GM18907 (cell line): ENCODE data around the gene RELN.
"Not testable (repeated sequence)": the region's sequence is repeated elsewhere in the genome, so short reads cannot be mapped to it uniquely, and the experiment has no call there.

Experiments used
- ATAC-seq: cut with Tn5 transposase; IDR thresholded peaks from one replicate; pipeline ENCODE4 v1.9.1; 2021; ENCODE audit warnings: mild to moderate bottlenecking, moderate library complexity; ENCODE audit not compliant: unreplicated experiment

RELN gene

DNA sequence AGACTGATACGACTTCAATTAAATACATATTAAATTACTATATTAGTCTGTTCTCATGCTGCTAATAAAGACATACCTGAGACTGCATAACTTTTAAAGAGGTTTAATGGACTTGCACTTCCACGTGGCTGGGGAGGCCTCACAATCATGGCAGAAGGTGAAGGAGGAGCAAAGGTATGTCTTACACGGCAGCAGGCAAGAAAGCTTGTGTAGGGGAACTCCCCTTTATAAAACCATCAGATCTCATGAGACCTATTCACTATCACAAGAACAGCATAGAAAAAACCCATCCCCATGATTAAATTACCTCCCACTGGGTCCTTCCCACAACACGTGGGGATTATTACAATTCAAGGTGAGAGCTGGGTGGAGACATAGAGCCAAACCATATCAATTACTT lies 92.6 kb downstream of the RELN start:
- not testable (repeated sequence) for ATAC-seq

DNA sequence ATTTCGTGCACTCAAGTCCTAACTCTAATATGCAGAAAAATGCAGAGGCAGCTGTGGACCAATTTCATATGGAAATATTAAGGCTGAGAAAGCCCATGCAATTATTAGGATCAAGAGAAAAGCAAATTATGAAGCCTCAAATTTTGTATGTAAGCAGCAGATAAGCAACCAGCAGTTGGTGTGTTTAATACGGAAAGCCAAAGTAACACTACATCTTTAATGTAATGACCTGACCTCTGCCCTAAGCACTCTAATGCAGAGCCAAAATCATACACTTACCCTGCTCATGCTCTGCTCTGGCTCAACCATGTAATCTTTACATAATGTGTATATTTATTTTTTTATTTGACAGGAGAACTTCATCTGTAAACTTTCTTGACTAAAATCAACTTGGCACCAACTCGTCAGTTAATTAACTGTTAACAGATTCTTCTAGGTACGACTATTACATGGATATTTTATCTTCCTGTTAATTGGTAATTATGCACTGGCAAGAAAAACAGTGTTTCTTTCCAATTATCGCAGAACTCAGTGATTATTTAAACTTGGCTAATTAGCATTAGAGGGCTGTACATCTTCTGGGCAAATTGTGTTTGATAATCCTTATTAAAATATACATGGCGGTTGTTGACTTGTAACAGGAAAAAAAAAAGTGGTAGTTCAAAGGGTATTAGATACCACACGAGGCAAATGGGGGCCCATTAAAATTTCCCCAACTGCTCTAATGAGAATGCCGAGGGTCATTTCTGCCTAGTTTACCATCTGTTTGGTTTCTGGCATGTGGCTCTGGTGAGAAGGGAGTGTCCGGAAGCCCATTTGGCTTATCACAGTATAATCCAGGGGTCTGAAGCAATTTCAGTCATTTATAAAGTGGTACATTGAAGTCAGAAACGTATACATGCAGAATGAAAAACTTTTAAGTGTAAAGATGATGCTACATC lies 94.5 kb downstream of the RELN start:
- no peak for ATAC-seq

DNA sequence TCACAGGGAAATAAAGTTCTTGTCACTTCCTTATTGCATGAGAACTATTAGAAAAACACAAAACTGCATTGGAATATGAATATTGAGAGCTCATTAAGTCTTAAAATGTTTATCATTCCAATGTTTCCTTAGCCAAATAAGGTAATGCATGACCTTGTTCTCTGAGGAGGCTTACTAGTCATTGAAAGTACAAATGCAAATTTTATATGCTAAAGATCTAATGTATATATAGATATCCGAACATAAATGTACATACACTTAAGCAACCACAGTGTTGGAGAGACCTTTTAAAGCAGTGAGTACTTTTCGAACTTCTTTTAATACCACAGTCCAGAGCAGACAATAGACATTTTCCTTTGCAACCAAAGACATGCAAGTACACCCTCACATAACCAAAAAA lies 96.1 kb downstream of the RELN start:
- ATAC-seq = no peak

DNA sequence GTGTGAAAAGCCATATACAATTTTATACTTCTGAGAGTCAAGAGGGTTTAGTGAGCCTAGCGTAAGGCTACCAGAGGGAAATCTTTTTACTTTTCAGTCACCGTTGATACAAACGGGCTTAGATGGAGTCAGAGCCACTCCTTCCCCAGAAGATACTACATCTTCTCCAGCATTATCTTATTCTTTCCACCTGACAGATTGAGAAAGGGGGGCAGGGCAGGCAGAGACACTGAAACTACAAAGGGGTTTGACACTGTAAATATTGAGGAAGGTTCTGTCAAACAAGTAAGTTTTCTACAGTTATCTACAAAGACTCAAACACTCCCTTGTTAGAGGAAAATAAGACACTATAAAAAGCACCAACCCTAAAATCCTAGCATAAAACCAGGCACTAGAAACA lies 100.0 kb downstream of the RELN start:
- ATAC-seq = no peak

DNA sequence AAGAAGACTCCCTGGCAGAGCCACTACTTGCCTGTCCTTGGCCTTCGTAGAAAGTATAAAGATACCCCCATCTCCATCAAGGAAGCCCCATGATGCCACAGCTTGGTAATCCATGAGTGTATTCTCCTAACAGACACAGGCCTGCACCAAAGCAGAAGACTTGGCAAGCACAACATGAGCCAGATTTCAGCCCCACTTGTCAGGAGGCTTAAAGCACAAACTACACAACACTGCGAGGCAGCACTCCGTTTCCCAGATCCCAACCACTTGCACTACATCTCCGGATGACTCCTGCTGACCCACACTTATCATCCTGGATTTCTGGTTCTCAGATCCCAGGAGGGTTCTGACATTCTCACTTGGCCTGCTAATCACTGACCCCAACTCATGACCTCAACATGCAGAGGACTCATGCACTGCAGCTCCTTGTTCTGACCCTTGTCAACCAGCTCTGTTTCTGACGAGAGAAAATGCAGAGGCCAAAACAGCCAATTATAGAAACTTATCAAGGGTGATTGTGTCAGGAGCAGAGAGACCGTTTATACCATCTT lies 100.8 kb downstream of the RELN start:
- no peak for ATAC-seq

DNA sequence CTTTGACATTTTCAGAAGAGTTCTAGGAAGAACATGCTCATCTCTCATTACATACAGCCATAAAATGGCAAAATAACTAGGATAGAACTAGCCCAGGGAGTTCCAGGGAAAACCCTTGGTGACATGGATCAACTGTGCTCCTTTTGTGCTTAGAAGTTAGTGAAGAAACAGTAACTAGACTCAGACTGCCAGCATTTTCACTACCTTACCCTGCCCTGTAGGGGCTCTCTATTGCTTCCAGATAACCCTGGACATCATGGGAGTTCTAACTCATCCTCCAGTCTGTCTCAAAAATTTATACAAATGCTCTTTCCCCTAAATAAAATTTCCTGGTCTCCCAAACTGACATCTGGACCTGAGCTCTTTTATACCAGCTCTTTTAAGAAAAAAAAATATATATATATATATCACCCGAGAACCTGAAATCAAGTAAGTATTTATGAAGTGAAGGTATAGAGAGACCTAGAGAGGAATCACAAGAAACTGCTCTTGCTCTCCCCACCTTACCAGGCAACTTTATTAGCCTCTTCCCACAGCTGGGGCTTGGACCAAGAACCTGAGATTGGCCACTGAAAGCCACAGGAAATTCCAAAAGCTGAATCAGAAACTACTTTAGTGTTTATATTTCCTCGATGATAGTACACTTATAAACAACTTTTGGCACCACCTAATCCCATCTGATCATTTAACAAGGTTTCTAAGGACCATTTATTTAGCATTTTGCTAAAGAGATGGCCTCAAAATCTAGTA lies 101.4 kb downstream of the RELN start:
- no peak for ATAC-seq

DNA sequence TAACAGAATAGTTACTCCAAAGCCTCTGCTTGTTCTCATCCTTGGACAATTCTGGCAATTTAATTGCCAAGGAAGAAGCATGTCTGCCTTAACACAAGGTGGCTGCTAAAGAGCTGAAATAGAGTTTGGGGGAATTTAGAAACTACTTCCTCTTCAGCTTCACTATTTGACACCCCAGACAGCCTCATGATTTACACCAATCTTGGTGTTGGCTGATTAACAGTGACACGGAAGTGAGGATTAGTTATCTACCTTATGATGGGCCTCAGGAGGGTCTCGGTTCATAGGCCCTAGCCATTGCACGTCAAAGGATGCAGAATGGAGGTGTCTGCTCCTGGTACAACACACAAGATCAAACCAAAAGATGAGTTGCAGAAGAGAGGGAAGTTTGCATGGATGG lies 102.4 kb downstream of the RELN start:
- ATAC-seq = no peak

DNA sequence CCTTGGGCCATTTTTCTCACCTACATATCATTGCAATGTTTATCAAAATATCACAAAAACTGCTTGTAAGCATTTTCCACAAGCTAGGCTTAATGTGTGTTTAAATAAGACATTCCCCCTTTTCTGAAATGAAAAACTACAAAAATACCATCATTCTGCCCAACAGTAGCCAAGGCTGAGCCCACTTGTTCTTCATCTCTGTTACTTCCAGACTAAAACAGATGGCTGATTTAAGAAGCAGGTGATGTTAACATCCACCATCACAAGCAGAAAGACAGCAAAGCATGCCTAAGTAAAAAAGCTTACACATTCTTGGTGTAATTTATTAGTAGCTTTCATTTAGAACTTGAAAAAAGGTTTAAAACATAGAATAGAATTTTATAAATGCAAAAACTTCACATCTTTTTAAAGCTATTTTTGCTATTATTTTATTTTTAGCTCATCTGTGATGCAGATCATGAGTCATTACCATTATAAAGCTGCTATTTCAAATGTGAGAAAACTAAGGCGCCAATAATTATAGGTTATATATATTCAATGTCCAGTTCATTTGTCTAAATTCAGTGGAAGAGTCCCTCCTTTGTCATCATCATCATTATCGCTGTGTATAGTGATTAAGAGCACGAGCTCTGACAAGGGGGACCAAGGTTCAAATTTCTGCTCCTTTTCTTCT lies 109.4 kb downstream of the RELN start:
- ATAC-seq = no peak

DNA sequence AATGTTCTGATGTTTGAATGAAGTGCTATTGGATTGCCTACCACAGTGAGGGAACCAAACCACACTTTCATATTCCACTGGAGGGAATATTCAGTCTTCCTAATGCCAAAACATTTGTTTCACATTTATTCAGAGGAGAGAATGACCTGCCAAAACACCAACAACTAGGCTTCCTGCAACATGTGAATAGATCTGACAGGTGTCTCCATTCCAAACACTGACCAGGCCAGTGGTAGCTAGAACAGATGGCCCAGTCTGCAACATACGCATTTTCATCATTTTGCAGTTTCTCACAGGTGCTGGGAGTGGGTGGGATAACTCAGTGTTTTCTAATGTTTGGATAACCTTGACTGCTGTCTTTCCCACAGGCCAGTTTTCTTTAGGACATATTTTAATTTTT lies 110.0 kb downstream of the RELN start:
- no peak for ATAC-seq

DNA sequence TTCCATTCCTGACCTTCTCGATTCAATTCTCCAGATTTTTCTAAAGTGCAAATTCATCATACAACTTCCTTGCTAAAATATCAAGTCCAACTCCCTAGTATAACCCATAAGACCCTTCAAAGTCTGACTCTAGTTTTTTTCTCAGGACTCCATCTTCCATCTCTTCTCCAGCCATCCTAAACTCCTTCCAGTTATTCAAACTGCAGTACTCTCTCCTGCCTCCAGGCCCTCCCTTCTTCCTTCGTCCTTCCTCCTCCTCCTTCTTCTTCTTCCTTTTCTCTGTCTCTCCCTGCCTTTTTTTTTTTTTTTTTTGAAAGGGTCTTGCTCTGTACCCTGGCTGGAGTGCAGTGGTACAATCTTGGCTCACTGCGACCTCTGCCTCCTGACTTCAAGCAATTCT lies 111.9 kb downstream of the RELN start:
- no peak for ATAC-seq

DNA sequence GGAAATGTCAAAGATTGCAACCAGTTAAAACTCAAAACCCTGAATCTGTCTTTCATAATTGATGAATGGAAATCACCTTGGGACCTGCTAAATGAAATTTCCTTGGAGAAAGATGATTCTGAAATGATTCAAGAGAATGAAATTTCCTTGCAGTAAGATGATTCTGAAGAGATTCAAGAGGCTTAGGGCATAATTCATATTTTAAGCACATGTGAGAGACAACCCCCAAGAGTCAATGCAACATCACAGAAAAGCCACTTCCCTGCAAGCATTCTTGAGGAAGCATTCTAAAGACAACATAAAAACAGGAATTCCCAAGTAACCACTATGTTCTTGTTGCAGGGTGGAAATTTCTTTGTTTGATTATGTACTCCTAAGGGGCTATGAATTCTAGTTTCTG lies 113.7 kb downstream of the RELN start:
- no peak for ATAC-seq

DNA sequence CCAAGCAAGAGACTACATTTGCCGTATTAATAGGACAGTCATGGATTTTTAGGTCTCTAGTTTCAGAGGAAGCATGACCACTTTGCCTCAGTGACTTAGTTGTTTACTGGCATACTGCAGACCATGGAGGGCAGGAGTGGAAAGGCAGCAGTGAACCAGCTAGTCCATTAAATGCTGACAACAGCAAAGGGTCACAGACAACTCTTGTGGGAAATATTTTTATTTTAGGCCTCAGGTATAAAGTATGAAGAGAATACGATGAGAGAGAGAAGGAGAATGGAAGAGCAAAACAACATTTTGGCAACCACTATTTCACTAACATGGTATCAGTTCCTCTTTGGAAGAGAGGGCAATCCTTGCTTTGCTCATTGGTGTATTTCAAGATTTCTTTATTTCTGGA lies 118.0 kb downstream of the RELN start:
- no peak for ATAC-seq

DNA sequence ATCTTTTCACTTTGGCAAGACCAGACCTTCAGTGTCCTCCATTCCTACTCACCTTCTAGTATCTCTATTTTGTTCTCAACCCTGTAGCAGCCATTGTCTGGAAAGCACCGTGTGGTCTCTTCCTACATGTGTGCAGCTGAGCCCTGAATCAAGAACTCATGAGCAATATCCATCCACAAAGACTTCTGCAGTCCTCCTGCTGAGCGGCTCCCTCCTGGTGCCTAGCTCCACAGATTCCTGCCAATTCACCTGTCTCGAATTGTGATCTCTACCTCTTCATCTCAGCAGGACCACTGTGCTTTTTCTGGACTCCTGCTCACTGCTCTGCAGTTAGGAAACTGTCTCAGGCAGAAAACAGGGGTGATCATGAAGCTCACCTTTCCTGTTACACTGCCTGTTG lies 118.8 kb downstream of the RELN start:
- no peak for ATAC-seq

DNA sequence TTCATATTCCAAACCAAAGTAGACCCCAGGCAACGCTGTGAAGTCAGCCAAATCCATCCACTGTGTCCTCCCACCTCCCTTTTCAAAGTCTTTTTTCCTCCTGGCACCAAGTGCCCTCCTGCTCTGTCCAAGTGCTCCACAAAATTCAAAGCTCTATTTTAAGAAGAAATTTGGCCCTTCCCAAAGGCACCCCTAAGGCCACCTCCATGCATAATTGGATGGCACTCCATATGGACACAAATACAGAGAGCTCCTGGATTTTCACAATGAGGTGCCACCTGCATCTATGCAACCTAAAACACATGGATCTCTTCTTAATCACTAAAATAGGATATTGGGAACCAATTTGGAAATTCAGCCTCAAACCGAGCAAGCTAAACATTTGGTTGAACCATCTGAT lies 121.6 kb downstream of the RELN start:
- no peak for ATAC-seq

DNA sequence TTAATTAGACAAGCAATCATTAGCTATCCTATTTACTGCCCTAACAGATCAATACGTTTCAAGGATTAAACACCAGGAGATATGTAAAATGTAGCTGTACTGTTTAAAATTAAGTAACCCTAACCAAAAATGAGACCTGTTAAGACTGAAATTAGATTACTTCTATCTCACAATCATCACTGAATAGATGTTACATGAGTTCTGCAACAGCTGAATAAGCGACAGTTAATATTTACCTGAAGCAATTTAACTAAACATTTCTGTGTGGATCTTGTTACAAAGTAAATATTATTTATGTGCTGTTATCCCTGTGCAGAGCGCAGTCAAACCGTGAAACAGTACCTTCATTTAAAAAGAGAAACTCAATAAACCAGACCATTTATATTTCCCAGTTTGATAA lies 122.5 kb downstream of the RELN start:
- no peak for ATAC-seq

DNA sequence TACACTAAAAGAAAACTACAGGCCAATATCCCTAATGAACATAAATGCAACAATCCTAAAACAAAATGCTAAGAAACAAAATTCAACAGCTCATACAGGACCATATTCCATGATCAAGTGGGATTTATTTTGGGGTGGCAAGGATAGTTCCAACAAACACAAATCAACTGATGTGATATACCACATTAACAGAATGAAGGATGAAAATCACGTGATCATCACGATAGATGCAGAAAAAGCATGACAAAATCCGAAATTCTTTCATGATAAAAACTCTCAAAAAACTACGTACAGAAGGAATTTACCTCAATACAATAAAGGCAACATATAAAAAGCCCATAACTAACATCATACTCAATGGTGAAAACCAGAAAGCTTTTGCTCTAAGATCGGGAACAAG lies 124.0 kb downstream of the RELN start:
- ATAC-seq = no peak

DNA sequence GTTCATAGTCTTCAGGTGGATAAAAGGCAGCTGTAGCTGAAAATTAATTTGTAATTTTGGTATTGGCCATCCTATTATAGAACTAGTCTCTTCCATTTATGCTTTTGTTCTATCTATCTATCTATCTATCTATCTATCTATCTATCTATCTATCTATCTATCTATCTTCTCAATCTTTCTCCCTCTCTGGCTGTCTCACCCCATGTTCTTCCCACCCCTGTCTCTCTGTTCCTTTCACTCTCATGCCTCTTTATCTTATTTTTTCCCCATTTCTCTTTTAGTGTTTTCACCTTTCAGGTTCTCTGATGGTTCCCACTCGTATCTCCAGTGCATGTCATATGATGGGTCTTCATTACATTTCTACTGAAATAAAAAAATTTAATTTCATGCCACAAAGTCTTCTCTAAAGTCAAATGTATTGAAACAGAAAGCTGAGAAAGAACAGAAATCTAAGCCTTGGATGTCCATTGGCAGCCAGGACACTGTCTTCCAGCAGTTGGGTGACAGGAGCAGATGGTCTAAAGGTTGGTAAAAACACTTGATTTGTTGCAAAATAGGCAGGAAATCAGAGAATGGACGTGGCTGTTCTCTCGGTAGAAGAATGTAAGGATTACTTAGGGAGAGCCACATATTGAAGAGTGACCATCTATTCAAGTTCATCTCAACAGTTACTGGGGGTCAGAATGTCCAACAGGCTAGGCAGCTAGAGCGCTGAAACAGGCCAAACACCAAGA lies 127.0 kb downstream of the RELN start:
- ATAC-seq = no peak

DNA sequence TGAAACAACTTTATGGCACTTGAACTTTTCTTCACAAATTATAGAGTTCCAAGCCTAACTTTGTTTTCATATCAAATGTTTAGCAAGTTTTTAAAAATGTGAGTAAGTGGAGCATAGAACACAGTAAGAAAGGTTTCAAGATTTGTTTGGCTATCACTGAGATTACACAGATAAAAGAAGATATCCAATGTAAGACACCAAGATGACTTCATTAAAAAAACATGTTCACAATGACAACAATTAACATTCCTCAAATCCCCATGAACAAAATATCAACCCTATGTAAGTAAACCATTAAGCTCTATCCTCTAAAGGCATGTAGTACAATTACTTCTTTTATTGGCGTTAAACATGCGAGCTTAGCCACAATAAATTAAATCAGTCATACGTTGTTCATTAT lies 129.7 kb downstream of the RELN start:
- no peak for ATAC-seq

DNA sequence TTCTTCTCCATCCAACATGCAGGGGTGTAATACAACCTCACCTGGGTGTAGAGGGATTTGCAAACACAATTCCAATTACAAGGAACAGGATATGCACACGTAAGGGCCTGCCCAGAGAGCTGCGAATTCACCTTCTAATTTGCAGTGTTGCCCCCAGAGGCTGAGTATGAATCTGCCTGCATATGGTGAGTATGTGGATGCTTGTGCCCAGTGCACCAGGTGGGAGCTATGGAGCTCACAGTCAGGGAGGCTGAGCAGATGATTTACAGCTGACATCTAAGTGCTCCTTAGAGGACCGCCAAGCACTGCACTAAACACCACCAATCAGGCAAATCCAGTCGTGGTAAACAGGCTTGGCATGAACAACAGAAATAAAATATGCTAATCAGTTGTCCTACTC lies 132.0 kb downstream of the RELN start:
- ATAC-seq = no peak

DNA sequence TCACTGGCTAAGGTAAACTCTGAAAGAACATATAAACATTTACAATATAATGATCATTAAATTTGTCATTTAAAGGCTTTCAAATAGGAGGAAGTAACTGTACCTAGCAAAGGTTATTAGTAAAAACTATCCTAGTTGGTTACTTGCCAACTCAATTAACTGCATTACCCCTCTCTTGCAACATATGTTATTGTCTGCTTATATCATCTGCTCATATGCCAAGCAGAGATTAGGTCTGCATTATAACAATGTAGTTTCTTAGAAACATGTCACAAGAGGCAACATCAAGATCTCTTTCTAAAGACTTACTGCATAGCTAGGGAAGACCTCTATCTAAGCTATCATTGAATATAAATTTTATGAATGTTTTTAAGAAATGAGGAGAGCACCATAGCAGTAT lies 132.5 kb downstream of the RELN start:
- ATAC-seq = no peak

DNA sequence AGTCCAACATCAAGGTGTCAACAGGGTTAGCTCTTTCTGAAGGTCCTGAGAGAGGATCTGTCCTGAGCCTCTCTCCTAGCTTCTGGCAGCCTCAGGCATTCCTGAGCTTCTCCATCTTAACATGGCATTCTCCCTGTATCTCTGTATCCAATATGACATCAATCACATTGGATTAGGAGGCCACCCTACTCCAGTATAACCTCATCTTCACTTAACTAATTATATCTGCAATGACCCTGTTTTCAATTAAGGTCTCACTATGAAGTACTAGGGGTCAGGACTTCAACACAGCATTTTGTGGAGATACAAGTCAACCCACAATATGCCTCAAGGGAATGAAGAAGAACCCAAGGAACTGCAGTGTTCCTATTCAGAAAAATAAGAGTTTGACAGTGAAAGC lies 133.8 kb downstream of the RELN start:
- no peak for ATAC-seq
